ENCODE measurements around the gene SAMD3.
"Not testable (repeated sequence)": the region's sequence is repeated elsewhere in the genome, so short reads cannot be mapped to it uniquely, and the experiment has no call there.

Gene SAMD3

GRCh38 chr6:130127195-130127594 is 95.6 kb downstream of the SAMD3 start:
- DNase-seq = no peak

GRCh38 chr6:130122243-130122642 is 100.5 kb downstream of the SAMD3 start:
- DNase-seq = no peak

- DNase-seq = no peak
These were observed 102.0 kb downstream of the SAMD3 start for GRCh38 chr6:130120731-130121130.

GRCh38 chr6:130119211-130119610 is 103.5 kb downstream of the SAMD3 start:
- DNase-seq = no peak

- DNase-seq = no peak
These were observed 104.5 kb downstream of the SAMD3 start for GRCh38 chr6:130118236-130118635.

- not testable (repeated sequence) for DNase-seq
These were observed 105.5 kb downstream of the SAMD3 start for GRCh38 chr6:130117187-130117701.

GRCh38 chr6:130116273-130116672 is 106.5 kb downstream of the SAMD3 start:
- no peak for DNase-seq

GRCh38 chr6:130115036-130115435 is 107.7 kb downstream of the SAMD3 start:
- DNase-seq = no peak

GRCh38 chr6:130113201-130113710 is 109.5 kb downstream of the SAMD3 start:
- no peak for DNase-seq

- DNase-seq = no peak
These were observed 111.7 kb downstream of the SAMD3 start for GRCh38 chr6:130111031-130111430.

GRCh38 chr6:130107710-130108109 is 115.0 kb downstream of the SAMD3 start:
- DNase-seq = no peak

GRCh38 chr6:130105996-130106704 is 116.6 kb downstream of the SAMD3 start:
- DNase-seq = no peak

- no peak for DNase-seq
These were observed 123.6 kb downstream of the SAMD3 start for GRCh38 chr6:130099119-130099518.

GRCh38 chr6:130098317-130098716 is 124.4 kb downstream of the SAMD3 start:
- no peak for DNase-seq

Data from stimulated activated CD4-positive, alpha-beta T cell treated with anti-CD3 and anti-CD28 coated beads, Interleukin-4, amount 100 ng/mL, for 1 hour (primary cell).